Measurements from ENCODE around the gene RBFOX2. TPM values are rescaled to one million over a fixed set of nuclear protein-coding genes. Genes with fewer than 3 reads are reported as not detected.
"Not testable (repeated sequence)": the region's sequence is repeated elsewhere in the genome, so short reads cannot be mapped to it uniquely, and the experiment has no call there.

The RBFOX2 gene
- total RNA-seq, 1 donor from 2014 or later = 64.1 TPM

DNA sequence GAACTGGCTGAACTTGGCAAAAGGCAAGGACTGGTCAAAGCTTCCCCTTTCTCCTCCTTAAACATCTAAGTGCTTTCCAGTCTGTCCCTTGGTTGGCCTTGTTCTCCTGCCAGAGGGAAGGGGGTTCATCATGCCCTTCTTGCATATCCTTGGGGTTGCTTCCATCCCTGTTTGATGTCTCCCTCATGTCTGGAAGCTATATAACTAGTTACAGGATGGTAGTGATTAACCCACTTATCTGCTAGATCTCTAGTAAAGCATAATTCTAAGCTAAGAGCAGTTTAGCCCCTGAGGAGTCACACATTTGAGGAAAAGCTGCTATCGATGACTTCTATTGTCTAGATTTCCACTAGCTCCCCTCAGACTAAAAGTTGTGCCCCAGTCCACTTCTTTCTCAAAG is 288.0 kb downstream of the RBFOX2 start:
- ATAC-seq (no peak), DNase-seq (no peak)
- no peak overlapping the region for H3K27ac ChIP-seq
- H3K9me3 ChIP-seq = no peaks in the 10 kb centered on the region
- TF ChIP-seq, protein P1, sequence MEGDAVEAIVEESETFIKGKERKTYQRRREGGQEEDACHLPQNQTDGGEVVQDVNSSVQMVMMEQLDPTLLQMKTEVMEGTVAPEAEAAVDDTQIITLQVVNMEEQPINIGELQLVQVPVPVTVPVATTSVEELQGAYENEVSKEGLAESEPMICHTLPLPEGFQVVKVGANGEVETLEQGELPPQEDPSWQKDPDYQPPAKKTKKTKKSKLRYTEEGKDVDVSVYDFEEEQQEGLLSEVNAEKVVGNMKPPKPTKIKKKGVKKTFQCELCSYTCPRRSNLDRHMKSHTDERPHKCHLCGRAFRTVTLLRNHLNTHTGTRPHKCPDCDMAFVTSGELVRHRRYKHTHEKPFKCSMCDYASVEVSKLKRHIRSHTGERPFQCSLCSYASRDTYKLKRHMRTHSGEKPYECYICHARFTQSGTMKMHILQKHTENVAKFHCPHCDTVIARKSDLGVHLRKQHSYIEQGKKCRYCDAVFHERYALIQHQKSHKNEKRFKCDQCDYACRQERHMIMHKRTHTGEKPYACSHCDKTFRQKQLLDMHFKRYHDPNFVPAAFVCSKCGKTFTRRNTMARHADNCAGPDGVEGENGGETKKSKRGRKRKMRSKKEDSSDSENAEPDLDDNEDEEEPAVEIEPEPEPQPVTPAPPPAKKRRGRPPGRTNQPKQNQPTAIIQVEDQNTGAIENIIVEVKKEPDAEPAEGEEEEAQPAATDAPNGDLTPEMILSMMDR (IDR thresholded peaks at IDR 0.05) = no peak
- peaks cover 20% of the 10 kb centered on the region for H3K36me3 ChIP-seq
- no peaks in the 10 kb centered on the region for H3K4me1 ChIP-seq
- H3K27me3 ChIP-seq = no peaks in the 10 kb centered on the region
- intact Hi-C loops (cut with DNase I) = no loop called here
- H3K4me3 ChIP-seq = no peak overlapping the region

DNA sequence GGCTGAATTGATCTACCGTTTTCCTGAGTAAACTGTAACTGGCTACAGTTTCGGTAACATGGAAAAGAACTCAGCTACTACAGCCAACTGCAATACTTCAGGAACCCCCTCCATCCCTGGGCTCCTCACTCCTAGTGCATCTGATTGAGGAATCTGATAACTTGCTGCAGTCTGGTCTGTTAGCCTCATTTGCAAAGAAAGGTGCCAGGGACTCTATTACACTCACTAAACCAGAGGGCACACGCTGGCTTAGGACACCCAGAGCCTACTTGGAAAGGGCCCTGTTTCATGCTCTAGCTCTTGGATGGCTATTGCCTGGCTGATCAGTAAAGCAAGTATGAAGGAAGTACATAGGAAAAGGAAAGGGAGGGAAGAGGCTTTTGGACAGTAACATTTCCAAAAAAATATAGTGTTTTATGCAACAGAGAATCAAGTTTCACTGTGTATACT is 288.7 kb downstream of the RBFOX2 start:
- intact Hi-C loops (cut with DNase I) = no loop called here
- no peaks in the 10 kb centered on the region for H3K9me3 ChIP-seq
- H3K27me3 ChIP-seq = no peaks in the 10 kb centered on the region
- H3K4me1 ChIP-seq = no peaks in the 10 kb centered on the region
- ATAC-seq = no peak
- TF ChIP-seq, protein P1 (IDR thresholded peaks at IDR 0.05) = no peak
- H3K27ac ChIP-seq = no peak overlapping the region
- no peak overlapping the region for H3K4me3 ChIP-seq
- no peak for DNase-seq
- peaks cover 13% of the 10 kb centered on the region for H3K36me3 ChIP-seq

DNA sequence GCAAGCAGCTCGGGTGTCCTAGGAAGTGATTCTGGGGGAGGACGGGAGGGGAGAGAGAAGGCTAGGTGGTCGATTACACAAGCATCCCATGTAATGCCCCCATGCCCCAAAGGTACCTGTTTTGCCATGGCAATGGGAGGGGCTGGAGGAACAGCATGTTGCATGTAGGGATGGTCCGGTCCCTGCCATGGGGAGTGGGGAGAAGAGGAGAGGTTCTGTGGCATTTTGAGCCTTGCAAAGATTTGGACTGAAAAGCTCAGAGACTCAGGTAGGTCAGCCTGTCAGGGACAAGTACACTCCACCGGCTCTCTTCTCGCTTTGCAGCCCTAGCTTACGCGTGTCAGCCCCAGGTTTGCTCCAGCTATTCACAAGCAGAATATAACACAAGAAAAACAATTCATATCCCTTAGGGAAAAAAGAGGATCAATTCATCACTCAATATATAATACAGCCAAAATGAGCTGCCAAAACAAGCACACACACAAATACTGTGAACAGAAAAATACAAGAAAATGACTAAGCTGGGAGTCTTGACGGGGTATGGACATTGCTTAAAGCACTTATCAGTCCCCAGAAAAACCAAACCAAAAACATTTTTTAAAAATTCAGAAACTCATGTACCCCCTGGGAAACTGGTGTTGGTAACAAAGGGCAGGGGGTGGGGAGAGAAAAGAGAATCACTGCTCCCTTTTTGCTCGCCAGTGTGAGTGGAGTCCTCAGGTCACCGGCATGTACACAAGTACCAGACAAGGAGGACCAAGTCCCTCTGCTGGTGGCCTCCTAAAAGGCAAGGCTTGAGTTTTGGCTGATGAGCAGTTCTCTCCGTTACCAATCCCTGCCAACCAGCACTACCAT is 289.3 kb downstream of the RBFOX2 start:
- DNase-seq (no peak), ATAC-seq (peak; percentile 40)
- Histone ChIP-seq H3K36me3 (peaks cover 10% of the 10 kb centered on the region), H3K9me3 (no peaks in the 10 kb centered on the region), H3K27me3 (no peaks in the 10 kb centered on the region), H3K27ac (no peak overlapping the region), H3K4me3 (no peak overlapping the region), H3K4me1 (no peaks in the 10 kb centered on the region)
- intact Hi-C loops (cut with DNase I) = no loop called here
- TF ChIP-seq, protein P1 (IDR thresholded peaks at IDR 0.05) = no peak

DNA sequence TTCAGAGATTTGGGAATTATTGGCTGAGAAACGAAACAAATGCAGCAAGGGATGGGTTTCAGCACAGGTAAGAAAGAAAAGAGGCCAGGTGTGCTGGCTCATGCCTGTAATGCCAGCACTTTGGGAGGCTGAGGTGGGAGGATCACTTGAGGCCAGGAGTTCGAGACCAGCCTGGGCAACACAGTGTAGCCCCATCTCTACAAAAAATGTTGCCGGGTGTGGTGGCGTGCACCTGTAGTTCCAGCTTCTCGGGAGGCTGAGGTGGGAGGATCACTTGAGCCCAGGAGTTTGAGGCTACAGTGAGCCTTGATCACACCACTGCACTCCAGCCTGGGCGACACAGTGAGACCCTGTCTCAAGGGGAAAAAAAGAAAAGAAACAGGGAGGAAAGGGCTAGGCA is 290.7 kb downstream of the RBFOX2 start:
- H3K27ac ChIP-seq; H3K36me3 ChIP-seq; H3K9me3 ChIP-seq; intact Hi-C loops (cut with DNase I); DNase-seq; H3K4me3 ChIP-seq; ATAC-seq; H3K27me3 ChIP-seq; H3K4me1 ChIP-seq: not testable (repeated sequence)

GRCh38 chr22:35736701-35737100 is 291.9 kb downstream of the RBFOX2 start:
- Histone ChIP-seq H3K36me3 (no peaks in the 10 kb centered on the region), H3K27me3 (no peaks in the 10 kb centered on the region), H3K4me1 (no peaks in the 10 kb centered on the region), H3K4me3 (no peak overlapping the region), H3K27ac (no peak overlapping the region), H3K9me3 (no peaks in the 10 kb centered on the region)
- ATAC-seq (no peak), DNase-seq (no peak)
- intact Hi-C loops (cut with DNase I) = no loop called here
- TF ChIP-seq, protein P1 (IDR thresholded peaks at IDR 0.05) = no peak

GRCh38 chr22:35736166-35736565 is 292.5 kb downstream of the RBFOX2 start:
- no peak for ATAC-seq
- TF ChIP-seq, protein P1 (IDR thresholded peaks at IDR 0.05) = no peak
- intact Hi-C loops (cut with DNase I) = no loop called here
- Histone ChIP-seq H3K4me1 (no peaks in the 10 kb centered on the region), H3K27me3 (no peaks in the 10 kb centered on the region), H3K27ac (no peak overlapping the region), H3K9me3 (no peaks in the 10 kb centered on the region), H3K4me3 (no peak overlapping the region), H3K36me3 (no peaks in the 10 kb centered on the region)
- DNase-seq = no peak

Measured in upper lobe of right lung (tissue), 1 donor.